Trophoblast cell (in vitro differentiated cells and primary cell): Measurements from ENCODE around the gene ZNF483.
"Not testable (repeated sequence)": the region's sequence is repeated elsewhere in the genome, so short reads cannot be mapped to it uniquely, and the experiment has no call there.

ENCODE experiments used
- DNase-seq, 2 donors: peaks; one replicate each; pipeline ENCODE4 v3.0.0-alpha.2; 2016
- H2AFZ ChIP-seq: 2 replicates; pipeline ENCODE4 v1.6.1; 2013; ENCODE audit warnings: low read length, moderate library complexity, mild to moderate bottlenecking; ENCODE audit not compliant: insufficient read depth, poor library complexity
- H2AK5ac ChIP-seq: 2 replicates; pipeline ENCODE4 v1.6.1; 2013; ENCODE audit warnings: mild to moderate bottlenecking, low read length
- H2BK120ac ChIP-seq: 2 replicates; pipeline ENCODE4 v1.6.1; 2013; ENCODE audit warnings: low read length, mild to moderate bottlenecking, moderate library complexity; ENCODE audit not compliant: insufficient read depth, poor library complexity
- H2BK12ac ChIP-seq: 2 replicates; pipeline ENCODE4 v1.6.1; 2013; ENCODE audit warnings: mild to moderate bottlenecking, low read length, moderate library complexity
- H2BK5ac ChIP-seq: 2 replicates; pipeline ENCODE4 v1.6.1; 2013; ENCODE audit warnings: low read length, low read depth, moderate library complexity, mild to moderate bottlenecking; ENCODE audit not compliant: poor library complexity
- H3K14ac ChIP-seq: 2 replicates; pipeline ENCODE4 v1.6.1; 2013; ENCODE audit warnings: mild to moderate bottlenecking, low read length
- H3K18ac ChIP-seq: 2 replicates; pipeline ENCODE4 v1.6.1; 2013; ENCODE audit warnings: mild to moderate bottlenecking, low read length
- H3K23ac ChIP-seq: 2 replicates; pipeline ENCODE4 v1.6.1; 2013; ENCODE audit warnings: low read length
- H3K27ac ChIP-seq: 2 replicates; pipeline ENCODE4 v1.5.1; 2013; ENCODE audit warnings: low read depth, mild to moderate bottlenecking, inconsistent platforms, low read length, moderate library complexity
- H3K27me3 ChIP-seq: 2 replicates; pipeline ENCODE4 v1.6.1; 2013; ENCODE audit warnings: inconsistent platforms, mild to moderate bottlenecking, low read length, moderate library complexity; ENCODE audit not compliant: insufficient read depth
- H3K36me3 ChIP-seq, 2 experiments: 1 replicate in 1 of 2; 2 replicates in 1 of 2; pipeline ENCODE4 v1.6.1; 2013; ENCODE audit warnings: low read length in 2 of 2, mild to moderate bottlenecking in 2 of 2, moderate library complexity in 1 of 2; ENCODE audit not compliant: insufficient read depth in 2 of 2, control insufficient read depth in 1 of 2
- H3K4ac ChIP-seq: 2 replicates; pipeline ENCODE4 v1.6.1; 2013; ENCODE audit warnings: low read depth, mild to moderate bottlenecking, low read length, moderate library complexity
- H3K4me1 ChIP-seq, 2 experiments: 1 replicate in 1 of 2; 2 replicates in 1 of 2; pipeline ENCODE4 v1.6.1; 2013; ENCODE audit warnings: low read length in 2 of 2, mild to moderate bottlenecking in 2 of 2, moderate library complexity in 1 of 2; ENCODE audit not compliant: insufficient read depth in 2 of 2, control insufficient read depth in 1 of 2
- H3K4me2 ChIP-seq: 2 replicates; pipeline ENCODE4 v1.6.1; 2013; ENCODE audit warnings: inconsistent platforms, mild to moderate bottlenecking, low read length, moderate library complexity
- H3K4me3 ChIP-seq: 2 replicates; pipeline ENCODE4 v1.5.1; 2013; ENCODE audit warnings: mild to moderate bottlenecking, low read depth, low read length, inconsistent platforms
- H3K79me1 ChIP-seq: one replicate; pipeline ENCODE4 v1.6.1; 2013; ENCODE audit warnings: low read length
- H3K79me2 ChIP-seq: 2 replicates; pipeline ENCODE4 v1.6.1; 2013; ENCODE audit warnings: low read length, mild to moderate bottlenecking; ENCODE audit not compliant: control insufficient read depth, insufficient read depth, poor library complexity
- H3K9ac ChIP-seq: 2 replicates; pipeline ENCODE4 v1.6.1; 2013; ENCODE audit warnings: mild to moderate bottlenecking, low read length
- H3K9me3 ChIP-seq: 2 replicates; pipeline ENCODE4 v1.6.1; 2013; ENCODE audit warnings: low read depth, mild to moderate bottlenecking, control low read depth, inconsistent platforms, low read length; ENCODE audit not compliant: insufficient read depth
- H4K12ac ChIP-seq: 2 replicates; pipeline ENCODE4 v1.6.1; 2013; ENCODE audit warnings: low read depth, mild to moderate bottlenecking, low read length, moderate library complexity
- H4K8ac ChIP-seq: 2 replicates; pipeline ENCODE4 v1.6.1; 2013; ENCODE audit warnings: low read depth, mild to moderate bottlenecking, low read length, moderate library complexity
- H4K91ac ChIP-seq: one replicate; pipeline ENCODE4 v1.6.1; 2013; ENCODE audit warnings: low read depth, mild to moderate bottlenecking, low read length, moderate library complexity
- WGBS: extraction: QIAGEN DNeasy Blood & Tissue Kit; methylation state at CpG from one replicate; pipeline ENCODE4 v1.1.7; 2013; ENCODE audit warnings: missing lambda C conversion rate; ENCODE audit not compliant: insufficient read length, insufficient coverage; ENCODE audit errors: extremely low coverage; 5-methylcytosine and 5-hydroxymethylcytosine counted together

Gene ZNF483

DNA sequence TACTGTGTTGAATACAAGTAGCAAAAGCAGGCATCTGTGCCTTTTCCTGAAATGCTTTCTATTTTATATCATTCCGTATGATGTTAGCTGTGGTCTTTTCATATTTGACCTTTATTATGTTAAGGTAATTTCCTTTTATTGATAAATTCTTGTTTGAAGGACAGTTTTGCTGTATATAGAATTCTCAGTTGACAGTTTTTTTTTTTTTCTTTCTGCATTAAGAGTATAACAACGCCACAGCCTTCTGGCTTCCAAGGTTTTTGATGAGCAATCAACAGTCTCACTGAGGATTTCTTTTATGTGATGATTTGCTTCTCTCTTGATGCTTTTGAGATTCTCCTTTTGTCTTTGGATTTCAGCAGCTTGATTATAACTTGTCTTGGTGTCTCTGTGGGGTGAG lies 23.6 kb downstream of the ZNF483 start:
- H3K79me2 ChIP-seq, result no peaks in the 10 kb centered on the region
- H3K4ac ChIP-seq, result no peak overlapping the region
- no peak for DNase-seq
- H3K18ac ChIP-seq, result no peak overlapping the region
- no peak overlapping the region for H2AK5ac ChIP-seq
- no CpG with 5 or more reads among the region's 2 CpGs for WGBS
- no peak overlapping the region for H2BK120ac ChIP-seq
- no peaks in the 10 kb centered on the region for H3K27me3 ChIP-seq
- H4K8ac ChIP-seq, result no peak overlapping the region
- H3K4me1 ChIP-seq, result peaks cover 0 to 1% of the 10 kb centered on the region in 2 experiments
- no peak overlapping the region for H2BK12ac ChIP-seq
- no peak overlapping the region for H4K12ac ChIP-seq
- H2AFZ ChIP-seq, result no peak overlapping the region
- H3K23ac ChIP-seq, result no peak overlapping the region
- peaks cover 3% of the 10 kb centered on the region for H3K9me3 ChIP-seq
- H3K4me3 ChIP-seq, result no peak overlapping the region
- no peak overlapping the region for H3K14ac ChIP-seq
- no peak overlapping the region for H4K91ac ChIP-seq
- no peak overlapping the region for H3K9ac ChIP-seq
- H3K36me3 ChIP-seq, result no peaks in the 10 kb centered on the region
- H3K27ac ChIP-seq, result no peak overlapping the region
- H3K4me2 ChIP-seq, result no peak overlapping the region
- no peak overlapping the region for H2BK5ac ChIP-seq
- no peaks in the 10 kb centered on the region for H3K79me1 ChIP-seq

DNA sequence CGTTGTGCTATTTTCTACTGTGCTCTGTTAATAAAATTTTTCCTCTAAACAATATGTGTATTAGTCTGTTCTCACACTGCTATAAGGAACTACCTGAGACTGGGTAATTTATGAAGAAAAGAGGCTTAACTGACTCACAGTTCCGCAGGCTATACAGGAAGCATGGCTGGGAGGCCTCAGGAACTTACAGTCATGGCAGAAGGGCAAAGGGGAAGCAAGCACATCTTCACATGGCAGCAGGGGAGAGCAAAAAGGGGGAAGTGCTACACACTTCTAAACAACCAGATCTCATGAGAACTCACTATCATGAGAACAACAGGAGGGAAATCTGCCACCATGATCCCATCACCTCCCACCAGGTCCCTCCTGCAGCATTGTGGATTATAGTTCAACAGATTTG lies 30.4 kb downstream of the ZNF483 start:
- H2BK12ac ChIP-seq, H3K23ac ChIP-seq, H3K4me2 ChIP-seq, H4K12ac ChIP-seq, H3K79me2 ChIP-seq, H4K8ac ChIP-seq, H3K4me3 ChIP-seq, H3K18ac ChIP-seq, H2AK5ac ChIP-seq, H3K36me3 ChIP-seq, H3K79me1 ChIP-seq, H3K9me3 ChIP-seq, H3K14ac ChIP-seq, H3K27ac ChIP-seq, H2BK5ac ChIP-seq, H4K91ac ChIP-seq, H3K4ac ChIP-seq, H2AFZ ChIP-seq, H3K9ac ChIP-seq, H3K27me3 ChIP-seq, H2BK120ac ChIP-seq, DNase-seq, H3K4me1 ChIP-seq: not testable (repeated sequence)
- WGBS, result no CpG with 5 or more reads among the region's 2 CpGs

DNA sequence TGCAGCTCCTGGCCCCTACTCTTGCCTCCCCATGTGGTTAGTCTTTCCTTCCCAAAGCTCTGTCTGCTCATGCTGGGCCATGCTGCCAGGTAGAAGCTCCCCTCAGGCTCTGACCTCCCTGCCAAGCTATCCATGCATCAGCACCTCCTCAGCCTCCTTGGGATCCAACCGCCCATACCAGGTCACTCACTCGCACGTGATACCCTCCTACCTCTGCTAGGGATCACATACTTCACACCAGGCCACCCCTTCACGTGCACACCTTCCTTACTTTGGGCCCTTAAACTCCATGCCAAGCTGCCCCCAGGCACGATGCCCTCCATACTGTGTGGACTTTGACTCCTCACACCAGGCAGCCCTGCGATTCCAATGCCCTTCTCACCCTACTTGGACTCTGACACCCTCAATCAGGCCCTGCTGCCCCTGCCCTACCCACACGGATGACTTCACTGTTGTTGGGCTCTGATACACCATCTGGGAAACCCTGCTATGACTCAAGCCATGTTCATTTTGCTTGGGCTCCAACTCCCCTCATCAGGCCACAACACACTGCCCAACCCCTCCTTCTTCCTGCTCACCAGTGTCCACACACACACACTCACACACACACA lies 34.1 kb downstream of the ZNF483 start:
- Histone ChIP-seq H3K9ac (no peak overlapping the region), H3K27ac (no peak overlapping the region), H4K91ac (no peak overlapping the region), H3K4me1 (no peaks in the 10 kb centered on the region), H3K36me3 (no peaks in the 10 kb centered on the region), H3K9me3 (peaks cover 4% of the 10 kb centered on the region), H3K79me1 (no peaks in the 10 kb centered on the region), H3K14ac (no peak overlapping the region), H2BK5ac (no peak overlapping the region), H3K27me3 (no peaks in the 10 kb centered on the region), H3K4me2 (no peak overlapping the region), H2AK5ac (no peak overlapping the region), H4K12ac (no peak overlapping the region), H3K23ac (no peak overlapping the region), H3K4ac (no peak overlapping the region), H2AFZ (no peak overlapping the region), H3K4me3 (no peak overlapping the region), H2BK12ac (no peak overlapping the region), H3K79me2 (no peaks in the 10 kb centered on the region), H2BK120ac (no peak overlapping the region), H4K8ac (no peak overlapping the region), H3K18ac (no peak overlapping the region)
- DNase-seq, result no peak
- no CpG with 5 or more reads among the region's 7 CpGs for WGBS

DNA sequence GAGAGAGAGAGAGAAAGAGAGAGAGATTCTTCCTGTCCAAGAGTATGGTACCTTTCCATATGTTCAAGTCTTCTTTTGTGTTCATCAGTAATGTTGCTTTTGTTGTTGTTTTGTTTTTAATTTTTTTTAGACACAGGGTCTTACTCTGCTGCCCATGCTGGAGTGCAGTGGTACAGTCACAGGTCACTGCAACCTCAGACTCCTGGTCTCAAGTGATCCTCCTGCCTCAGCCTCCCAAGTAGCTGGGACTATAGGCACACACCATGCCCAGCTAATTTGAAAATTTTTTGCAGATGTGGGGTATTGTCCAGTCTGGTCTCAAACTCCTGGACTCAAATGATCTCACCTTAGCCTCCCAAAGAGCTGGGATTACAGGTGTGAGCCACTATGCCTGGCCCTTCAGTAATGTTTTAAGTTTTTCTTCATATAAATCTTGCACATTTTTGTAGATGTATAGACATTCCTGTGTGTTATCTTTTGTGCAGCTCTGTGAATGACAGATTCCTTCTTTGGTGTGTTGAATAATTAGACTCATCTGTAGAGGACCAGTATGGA lies 36.3 kb downstream of the ZNF483 start:
- Histone ChIP-seq H4K12ac (no peak overlapping the region), H3K18ac (no peak overlapping the region), H3K23ac (no peak overlapping the region), H3K36me3 (peaks cover 4% of the 10 kb centered on the region in 2 experiments), H2BK120ac (no peak overlapping the region), H2AFZ (no peak overlapping the region), H3K9me3 (peaks cover 3% of the 10 kb centered on the region), H3K4me3 (no peak overlapping the region), H2BK12ac (no peak overlapping the region), H3K79me1 (no peaks in the 10 kb centered on the region), H2BK5ac (no peak overlapping the region), H3K9ac (no peak overlapping the region), H3K27ac (no peak overlapping the region), H4K91ac (no peak overlapping the region), H3K4me2 (no peak overlapping the region), H3K27me3 (no peaks in the 10 kb centered on the region), H2AK5ac (no peak overlapping the region), H3K79me2 (no peaks in the 10 kb centered on the region), H4K8ac (no peak overlapping the region), H3K4me1 (no peaks in the 10 kb centered on the region), H3K14ac (no peak overlapping the region), H3K4ac (no peak overlapping the region)
- DNase-seq, result no peak
